Cardiac fibroblast (primary cell): ENCODE results near the gene NGEF.
A peak's percentile ranks its signal among the peaks of the same experiment; 100 is the strongest.

Source experiments
- DNase-seq, 2 donors: peaks; one replicate each; pipeline versions ENCODE4 v3.0.0 to v3.0.0-alpha.2; 2010; ENCODE audit warnings: low read depth in 2 of 2
- H3K4me3 ChIP-seq, 2 donors: replicated peaks in 1 of 2; 1 replicate in 1 of 2; 2 replicates in 1 of 2; pipeline ENCODE4 v1.5.1; 2011; ENCODE audit warnings: low read depth in 2 of 2, low read length in 2 of 2, mild to moderate bottlenecking in 2 of 2, moderate library complexity in 1 of 2
- TF ChIP-seq, protein P1 (sequence below): IDR thresholded peaks from one replicate; pipeline ENCODE4 v1.5.1; 2011; ENCODE audit warnings: low read depth, mild to moderate bottlenecking, low read length, inconsistent platforms

The NGEF gene

DNA sequence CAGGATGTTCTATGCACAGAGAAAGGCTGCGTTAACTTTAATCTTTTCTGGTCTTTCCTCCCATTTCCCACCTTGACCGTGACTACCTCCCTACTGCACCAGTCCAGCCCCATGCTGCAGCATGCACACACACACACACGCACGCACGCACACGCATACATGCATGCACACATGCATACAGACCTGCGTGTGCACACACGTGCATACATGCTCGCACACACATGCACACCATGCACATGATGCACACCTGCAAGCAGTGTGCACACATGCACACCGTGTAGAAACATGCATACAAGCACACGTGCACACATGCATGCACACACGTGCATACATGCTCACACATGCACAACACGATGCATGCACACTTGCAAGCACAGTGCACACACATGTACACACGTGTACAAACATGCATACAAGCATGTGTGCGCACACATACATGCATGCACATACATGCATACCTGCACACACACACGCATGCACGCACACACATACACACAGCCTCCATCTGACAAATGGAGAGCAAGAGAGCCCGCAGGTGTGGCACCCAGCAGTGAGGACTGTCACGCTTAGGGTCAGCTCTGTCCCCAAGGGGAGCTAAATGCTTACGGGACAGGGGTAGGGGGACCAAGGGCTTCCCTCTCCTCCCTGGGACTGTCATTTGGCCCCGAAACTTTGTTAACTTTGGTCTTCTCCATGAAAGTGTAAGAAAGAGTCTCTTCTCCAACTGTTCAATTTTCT lies 124.8 kb downstream of the NGEF start:
- no peak for DNase-seq
- no peak overlapping the region for H3K4me3 ChIP-seq
- TF ChIP-seq, protein P1, sequence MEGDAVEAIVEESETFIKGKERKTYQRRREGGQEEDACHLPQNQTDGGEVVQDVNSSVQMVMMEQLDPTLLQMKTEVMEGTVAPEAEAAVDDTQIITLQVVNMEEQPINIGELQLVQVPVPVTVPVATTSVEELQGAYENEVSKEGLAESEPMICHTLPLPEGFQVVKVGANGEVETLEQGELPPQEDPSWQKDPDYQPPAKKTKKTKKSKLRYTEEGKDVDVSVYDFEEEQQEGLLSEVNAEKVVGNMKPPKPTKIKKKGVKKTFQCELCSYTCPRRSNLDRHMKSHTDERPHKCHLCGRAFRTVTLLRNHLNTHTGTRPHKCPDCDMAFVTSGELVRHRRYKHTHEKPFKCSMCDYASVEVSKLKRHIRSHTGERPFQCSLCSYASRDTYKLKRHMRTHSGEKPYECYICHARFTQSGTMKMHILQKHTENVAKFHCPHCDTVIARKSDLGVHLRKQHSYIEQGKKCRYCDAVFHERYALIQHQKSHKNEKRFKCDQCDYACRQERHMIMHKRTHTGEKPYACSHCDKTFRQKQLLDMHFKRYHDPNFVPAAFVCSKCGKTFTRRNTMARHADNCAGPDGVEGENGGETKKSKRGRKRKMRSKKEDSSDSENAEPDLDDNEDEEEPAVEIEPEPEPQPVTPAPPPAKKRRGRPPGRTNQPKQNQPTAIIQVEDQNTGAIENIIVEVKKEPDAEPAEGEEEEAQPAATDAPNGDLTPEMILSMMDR: no peak

DNA sequence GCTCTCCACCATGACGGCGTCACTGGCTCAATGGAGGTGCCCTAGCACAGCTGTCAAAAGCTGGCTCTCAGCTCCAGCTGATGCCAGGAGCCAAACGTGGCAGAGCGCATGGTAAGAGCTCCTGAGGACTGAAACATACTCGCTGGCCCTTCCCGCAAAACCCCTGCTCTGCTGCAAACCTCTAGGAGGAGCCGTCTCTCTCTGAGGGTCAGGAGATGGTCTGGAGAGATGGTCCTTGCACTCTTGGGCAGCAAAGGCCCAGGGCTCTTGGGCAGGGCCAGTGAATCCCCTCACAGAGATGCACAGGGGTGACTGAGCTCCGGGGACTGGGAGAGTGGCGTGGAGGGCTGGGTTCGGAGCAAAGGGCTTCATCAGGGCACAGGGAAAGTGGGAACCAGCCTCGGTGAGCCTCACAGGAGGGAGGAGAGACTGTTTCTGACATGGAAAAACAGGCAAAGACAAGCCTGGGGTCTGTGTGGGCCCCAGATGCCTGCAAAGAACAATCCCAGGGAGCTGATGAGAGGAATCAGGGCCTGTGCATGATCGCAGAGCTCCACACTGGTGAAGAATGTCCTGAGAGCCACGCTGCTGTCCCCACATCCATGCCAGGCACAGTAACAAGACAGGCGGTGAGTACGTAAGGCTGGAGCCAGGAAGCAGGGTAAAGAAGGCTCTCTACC lies 125.7 kb downstream of the NGEF start:
- TF ChIP-seq, protein P1: peak; percentile 23
- H3K4me3 ChIP-seq: no peak overlapping the region
- no peak for DNase-seq

DNA sequence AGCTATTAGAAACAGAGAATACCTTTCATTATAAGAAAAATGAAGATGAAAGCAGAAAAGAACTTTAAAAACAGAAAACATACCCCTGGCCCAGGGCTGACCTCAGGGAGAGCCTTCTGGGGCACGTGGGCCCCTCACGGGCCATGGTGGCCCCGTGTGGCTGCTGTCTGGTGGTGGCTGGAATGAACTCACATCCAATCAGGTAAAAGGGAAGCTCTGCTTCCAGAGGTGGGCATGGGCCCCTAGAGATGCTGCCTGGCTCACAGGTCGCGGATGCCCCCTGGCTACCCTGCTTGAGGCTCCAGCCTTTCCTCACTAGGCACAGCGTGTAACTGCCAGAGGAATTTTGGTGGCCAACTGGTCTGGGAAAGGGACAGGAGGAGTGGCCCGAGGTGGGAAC lies 126.4 kb downstream of the NGEF start:
- TF ChIP-seq, protein P1: no peak

DNA sequence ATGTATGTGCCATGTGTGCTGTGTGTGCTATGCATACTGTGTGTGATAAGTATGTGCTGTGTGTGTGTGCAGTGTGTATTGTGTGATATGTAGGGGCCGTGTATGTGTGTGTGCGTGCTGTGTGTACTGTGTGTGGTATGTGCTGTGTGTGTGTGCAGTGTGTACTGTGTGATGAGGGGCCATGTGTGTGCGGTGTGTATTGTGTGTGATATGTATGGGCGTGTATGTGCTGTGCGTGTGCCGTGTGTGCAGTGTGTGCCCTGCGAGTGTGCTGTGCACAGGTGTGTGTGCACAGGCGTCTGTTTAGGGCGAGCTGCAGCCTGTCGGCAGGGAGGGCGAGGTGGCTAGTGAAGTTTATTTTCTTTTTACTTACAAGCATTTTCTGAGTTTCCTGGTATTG lies 126.9 kb downstream of the NGEF start:
- H3K4me3 ChIP-seq: no peak overlapping the region
- TF ChIP-seq, protein P1: no peak
- no peak for DNase-seq

More for the DNA sequence above, 126.4 kb downstream of the NGEF start:
- H3K4me3 ChIP-seq: no peak overlapping the region
- DNase-seq: no peak

DNA sequence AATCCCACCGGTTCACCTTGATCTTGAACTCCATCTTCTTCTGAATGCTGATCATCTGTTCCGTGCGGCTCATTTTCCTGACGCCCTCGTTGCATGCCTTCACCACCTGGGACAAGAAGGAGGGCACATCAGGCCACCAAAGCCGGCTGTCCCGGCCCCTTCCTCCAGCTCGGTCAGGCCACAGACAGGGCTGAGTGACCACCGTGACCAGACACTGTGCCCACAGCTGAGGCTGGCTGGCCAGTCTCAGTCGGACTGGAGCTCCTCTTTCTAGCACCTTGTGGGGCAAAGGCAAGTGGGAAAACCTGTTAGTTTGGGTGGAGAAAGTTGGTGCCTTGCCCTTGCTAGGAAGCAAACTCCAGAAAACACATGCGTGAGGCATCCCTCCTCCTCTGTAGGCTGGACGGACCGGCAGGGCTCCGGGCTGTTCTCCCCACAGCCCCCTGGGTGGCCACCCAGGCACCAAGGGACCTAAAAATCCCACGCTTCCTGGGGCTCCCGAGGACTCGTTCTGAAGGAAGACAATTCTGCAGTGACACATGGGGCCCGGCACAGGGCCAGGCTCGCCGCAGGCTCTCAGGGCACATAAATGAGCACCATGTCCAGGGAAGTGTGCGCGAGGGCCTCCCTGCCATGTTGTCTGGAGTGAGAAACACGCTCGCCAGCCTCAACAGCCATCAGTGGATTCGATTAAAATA lies 127.6 kb downstream of the NGEF start:
- H3K4me3 ChIP-seq: no peak overlapping the region
- DNase-seq: no peak
- TF ChIP-seq, protein P1: no peak

DNA sequence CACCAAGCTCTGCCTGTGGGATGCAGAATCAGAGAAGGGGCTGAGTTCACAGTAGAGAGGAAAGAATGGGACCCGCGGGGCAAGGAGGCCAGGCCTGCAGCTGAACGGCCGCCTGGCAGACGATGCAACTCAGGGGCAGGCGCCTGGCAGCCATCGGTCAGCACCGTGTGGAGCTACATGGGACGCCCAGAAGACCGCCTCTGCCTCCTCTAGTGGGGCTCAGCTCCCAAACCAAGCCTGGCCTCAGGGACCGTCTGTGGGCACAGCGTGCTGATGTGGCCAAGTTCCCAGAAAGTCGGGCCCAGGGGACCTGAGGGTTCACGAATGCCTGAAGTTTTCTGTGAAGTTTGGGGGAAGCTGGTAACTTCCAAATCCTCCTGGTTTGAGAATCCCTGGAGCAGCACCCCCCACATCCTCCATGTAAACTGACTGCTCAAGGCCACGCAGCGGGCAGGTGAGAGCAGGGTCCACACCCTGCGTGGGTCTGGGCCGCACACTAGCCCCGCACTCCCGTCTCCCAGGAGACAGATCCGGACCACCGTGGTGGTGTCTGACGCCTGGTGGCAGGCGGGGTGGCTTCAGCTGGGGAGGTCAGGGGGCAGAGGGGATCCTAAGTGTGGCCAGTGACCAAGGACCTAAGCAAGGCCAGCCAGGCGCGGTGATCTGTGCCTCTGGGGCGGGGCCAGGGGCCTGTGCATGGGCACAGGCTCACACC lies 128.3 kb downstream of the NGEF start:
- DNase-seq: no peak
- TF ChIP-seq, protein P1: no peak

More for the DNA sequence above, 128.3 kb downstream of the NGEF start:
- no peak overlapping the region for H3K4me3 ChIP-seq
